OCI-LY3 (cell line): Measurements from ENCODE around the gene PPCDC.

Experiments used
- EZH2phosphoT487 ChIP-seq: fragments of 200-600 bp; shearing (Covaris generic); IDR thresholded peaks from 2 replicates; pipeline ENCODE4 v1.6.1; 2018; ENCODE audit warnings: antibody characterized with exemption, mixed run types, low read depth
- TF ChIP-seq, protein P1 (sequence below): fragments of 200-600, 300-600 bp; sonication (generic); IDR thresholded peaks from 2 replicates; pipeline ENCODE4 v1.5.1; 2014; ENCODE audit warnings: antibody characterized with exemption, low read length, low read depth

DNA sequence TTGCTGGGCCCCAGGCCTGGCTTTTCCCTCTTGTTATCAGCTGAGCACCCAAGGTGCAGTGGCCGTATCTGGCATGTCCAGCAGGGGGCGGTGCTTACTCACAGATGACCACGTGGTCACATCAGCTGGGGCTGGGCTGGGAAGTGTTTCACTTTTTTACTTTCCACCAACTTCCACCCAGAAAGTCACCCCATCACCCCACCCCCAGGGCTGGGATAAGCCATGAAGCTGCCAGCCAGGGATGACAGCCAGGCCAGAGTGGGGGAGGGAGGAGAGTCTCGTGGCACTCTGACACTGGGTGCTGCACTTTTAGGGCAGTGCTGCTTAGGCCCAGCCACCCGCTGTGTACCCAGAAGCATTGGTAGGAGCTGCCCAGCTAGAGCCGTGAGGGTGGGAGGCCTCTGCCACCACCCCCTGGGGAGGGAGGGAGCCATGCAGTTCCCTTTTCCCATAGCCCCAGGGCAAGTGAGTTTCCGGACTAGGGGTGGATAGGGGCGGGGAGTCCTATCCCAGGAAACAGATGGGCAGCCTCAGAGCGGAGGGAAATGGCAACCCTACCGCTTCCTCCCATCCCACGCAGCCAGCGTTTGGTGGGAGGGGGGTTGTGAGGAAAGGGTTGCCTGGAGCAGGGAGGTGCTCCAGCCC lies 6.1 kb downstream of the PPCDC start:
- TF ChIP-seq, protein P1, sequence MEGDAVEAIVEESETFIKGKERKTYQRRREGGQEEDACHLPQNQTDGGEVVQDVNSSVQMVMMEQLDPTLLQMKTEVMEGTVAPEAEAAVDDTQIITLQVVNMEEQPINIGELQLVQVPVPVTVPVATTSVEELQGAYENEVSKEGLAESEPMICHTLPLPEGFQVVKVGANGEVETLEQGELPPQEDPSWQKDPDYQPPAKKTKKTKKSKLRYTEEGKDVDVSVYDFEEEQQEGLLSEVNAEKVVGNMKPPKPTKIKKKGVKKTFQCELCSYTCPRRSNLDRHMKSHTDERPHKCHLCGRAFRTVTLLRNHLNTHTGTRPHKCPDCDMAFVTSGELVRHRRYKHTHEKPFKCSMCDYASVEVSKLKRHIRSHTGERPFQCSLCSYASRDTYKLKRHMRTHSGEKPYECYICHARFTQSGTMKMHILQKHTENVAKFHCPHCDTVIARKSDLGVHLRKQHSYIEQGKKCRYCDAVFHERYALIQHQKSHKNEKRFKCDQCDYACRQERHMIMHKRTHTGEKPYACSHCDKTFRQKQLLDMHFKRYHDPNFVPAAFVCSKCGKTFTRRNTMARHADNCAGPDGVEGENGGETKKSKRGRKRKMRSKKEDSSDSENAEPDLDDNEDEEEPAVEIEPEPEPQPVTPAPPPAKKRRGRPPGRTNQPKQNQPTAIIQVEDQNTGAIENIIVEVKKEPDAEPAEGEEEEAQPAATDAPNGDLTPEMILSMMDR, result peak; percentile 98
- no peak for TF ChIP-seq EZH2phosphoT487
